ENCODE results near the gene AANAT. TPM values are rescaled to one million over a fixed set of nuclear protein-coding genes. Genes with fewer than 3 reads are reported as not detected.

Gene AANAT
- 0.05 TPM in 1 of 2 replicates, not detected in the other for total RNA-seq (2014; rRNA removed; shearing (Covaris generic))
- polyA plus RNA-seq (2015; cell fraction: cytosol; rRNA removed) = not detected in 2 replicates
- not detected in 2 replicates for polyA plus RNA-seq (2015; cell fraction: nucleus; rRNA removed)

DNA sequence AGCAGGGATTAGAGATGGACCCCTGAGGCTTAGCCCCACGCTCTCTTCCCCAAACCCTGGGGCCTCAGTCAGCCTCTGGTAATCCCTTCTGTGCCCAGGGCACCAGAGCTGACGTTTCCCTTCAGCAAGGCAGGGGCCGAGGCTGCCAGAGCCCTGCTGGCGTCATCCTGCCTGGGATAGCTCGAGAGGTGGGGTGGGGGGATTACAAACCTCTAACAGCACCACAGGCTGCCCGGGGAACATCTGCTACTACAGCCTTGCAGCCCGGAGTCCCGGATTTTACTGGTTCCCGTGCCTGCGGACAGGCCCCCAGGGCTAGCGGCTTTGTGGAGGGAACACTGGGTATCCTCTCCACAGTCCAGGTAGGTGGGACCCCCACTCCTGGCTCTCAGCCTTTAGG is at the start of gene AANAT:
Gene AANAT (plus strand): TSS at position 238 of the 400 bp plus-strand sequence. CDS start 1,144 bp downstream, outside the sequence.
- DNase-seq (ENCODE audit: low read depth) = no peak

DNA sequence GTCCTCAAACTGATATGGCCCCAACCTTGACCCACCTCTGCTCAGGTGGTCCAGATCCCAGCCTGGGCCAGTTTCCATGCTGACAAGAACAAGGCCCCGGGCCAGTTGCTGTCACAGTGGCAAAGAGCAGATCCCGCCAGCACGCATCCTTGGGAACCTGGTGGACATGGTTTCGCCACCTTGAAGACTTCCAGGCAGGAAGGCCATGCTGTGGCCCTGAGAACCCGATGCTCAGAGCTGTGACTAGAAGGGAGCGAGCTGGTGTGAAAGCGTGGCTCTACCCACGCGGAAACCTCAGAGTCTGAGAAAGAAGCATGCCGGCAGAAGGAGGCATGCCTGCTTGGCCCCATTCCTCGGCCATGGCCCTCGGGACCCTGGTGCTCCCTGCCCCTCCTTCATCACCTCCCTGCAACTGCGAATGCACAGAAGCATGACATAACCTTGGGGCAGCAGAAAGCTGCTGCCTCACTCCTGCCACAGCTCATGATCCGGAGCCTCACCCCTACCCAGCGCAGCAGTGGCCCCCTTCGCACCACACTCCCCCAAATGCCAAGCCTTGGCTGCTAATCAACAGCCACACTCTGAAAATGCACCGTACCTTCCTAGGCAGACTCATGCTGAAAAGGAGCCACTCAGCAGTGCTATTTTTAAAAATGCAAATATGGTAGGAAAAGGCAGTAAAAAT is 47.7 kb upstream of the AANAT start:
- no peak for DNase-seq (ENCODE audit: low read depth)

DNA sequence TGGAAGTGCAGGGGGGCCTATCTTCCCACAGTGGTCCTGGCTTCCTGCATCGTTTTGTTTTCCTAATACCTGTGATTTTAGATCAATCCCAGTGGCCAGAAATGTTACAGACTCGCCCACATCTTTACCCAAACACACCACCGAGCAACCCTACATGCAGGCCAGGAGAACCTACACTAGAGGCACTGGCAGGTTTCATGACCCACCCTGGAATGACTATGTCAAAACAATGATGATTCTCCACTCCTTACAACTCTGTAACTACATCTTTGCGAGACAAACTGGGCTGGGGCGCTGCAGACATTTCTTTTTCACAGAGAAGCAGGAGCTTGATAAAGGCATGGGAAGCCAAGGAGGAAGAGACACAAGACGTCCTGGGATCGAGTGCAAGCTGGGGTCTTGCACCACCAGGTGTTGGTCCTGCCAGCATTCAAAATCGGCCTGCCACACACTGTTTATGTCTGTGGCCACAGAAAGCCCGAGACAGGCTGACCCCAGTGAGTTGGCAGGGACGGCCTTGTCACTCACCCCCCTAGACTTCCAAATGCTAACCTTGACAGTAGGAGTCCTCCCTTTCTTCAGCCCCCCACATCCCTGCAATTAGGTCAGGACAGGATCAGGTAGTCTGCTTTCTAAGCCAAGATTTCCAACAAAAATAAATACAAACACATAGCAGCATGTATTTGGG is 46.9 kb upstream of the AANAT start:
- DNase-seq (ENCODE audit: low read depth) = no peak

DNA sequence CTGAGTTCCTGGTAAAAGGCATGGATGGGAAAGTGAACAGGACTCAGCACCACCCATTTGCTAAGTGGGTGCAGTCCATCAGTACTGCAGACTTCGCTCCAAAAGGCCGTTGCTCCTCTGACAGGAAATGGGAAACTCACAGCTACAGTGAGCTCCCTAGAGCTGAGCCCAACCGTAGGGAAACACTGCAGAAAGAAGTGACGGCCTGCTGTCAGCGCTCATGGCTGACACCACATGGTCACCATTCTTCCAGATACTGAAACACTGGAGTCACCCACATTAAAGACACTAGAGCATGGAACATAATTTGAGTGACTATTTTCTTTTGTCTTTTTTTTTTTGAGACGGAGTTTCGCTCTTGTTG is 46.4 kb upstream of the AANAT start:
- no peak for DNase-seq (ENCODE audit: low read depth)

DNA sequence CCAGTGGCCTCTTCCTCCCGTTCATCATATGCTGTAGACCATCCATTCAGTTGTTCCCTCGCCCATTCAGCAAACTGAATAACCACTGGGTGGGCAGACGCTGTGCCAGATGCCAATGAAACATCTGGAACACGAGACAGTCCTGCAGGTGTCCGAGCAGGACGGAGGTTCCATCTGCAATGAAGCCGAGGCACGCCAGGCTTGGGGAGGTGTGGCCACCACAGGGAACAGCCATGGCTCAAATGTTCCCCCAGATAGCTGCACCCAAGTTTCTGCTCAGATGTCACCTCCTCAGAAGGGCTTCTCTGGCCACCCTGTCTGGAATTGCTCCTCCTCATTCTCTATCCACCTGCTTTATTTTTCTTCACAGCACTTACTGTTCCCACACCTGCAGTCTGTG is 45.0 kb upstream of the AANAT start:
- no peak for DNase-seq (ENCODE audit: low read depth)

DNA sequence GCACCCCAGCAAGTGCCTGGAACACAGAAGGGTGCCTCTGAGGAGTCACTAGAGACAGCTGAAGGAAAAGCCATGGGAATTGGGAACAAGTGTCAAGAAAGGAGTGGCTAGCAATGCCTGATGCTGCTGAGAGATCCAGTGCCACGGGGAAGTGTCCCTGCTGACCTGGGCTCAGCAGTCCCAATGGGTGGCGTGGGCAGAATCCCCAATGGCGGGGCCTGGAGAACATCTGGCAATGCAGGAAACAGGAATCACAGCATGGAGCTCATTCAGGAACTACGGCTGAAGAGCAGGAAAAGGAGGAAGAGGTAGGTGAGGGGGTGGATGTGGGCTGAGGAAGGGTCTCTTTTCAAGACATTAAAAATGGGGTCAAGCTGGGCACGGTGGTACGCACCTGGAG is 44.5 kb upstream of the AANAT start:
- DNase-seq (ENCODE audit: low read depth) = no peak

DNA sequence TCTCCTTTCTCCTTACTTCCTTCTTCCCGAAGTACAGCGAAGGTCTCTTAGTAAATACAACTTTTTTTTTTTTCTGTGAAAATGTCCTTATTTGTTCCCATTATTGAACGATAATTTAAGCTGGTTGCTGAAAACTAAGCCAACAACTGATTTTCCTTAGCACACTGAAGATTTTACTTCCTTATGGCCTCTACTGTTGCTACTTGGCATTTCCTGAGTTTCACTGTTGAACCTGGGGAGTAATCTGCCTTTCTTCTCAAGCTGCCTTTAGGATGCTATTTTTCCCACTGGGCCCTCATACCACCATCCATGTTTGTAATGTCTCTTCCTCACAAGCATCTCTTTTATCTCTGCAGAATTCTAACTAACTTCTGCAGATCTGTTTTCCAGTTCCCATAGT is 40.5 kb upstream of the AANAT start:
- DNase-seq (ENCODE audit: low read depth) = no peak

DNA sequence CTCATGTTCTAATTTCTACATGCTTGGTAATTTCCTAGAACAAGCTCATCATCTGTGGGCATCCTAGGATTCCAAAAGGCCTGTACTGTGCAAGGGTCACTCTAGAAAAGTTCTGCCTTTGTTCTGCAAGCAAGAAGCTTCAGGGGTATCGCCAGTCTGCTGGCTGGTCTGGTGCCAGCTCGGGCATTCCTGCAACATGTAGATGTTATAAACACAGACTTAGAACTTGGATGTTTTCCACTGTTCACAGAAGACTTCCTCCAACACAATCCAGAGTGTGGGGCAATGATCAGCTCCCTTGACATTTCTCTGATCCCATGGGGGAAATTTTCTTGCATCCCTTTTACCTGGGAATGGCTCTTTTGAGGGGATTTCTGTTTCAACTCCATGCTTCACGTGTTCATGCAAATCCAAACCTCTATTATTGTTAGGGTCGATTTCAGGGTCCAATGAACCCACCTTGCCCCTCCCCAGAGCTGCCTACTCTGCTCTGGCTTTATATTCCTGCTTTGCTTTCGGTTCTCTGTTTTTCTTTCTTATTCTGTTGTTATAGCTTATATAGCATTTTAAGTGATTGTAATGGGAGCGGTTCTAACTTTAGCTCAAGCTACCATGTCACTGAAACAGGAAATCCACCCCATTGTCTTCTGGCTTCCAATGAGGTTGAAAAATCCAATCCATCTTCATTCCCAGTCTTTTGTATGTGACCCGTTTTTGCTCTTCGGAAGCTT is 39.7 kb upstream of the AANAT start:
- no peak for DNase-seq (ENCODE audit: low read depth)

DNA sequence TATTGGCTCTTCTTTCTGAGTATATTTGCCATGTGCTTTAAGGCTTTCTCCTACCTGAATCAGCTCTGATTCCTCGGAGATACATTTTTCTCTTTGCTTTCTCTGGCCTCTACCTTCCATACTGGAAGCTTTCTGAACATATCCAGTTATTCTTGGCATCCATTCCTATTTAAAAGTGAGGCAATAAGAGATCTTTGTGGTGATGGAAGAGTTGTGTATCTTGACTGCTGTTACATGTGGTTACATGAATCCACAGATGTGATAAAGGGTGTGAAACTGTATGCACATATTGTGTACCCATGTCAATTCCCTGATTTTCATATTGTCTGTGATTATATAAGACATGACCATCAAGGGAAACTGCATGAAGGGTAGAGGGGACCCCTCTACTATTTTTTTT is 38.9 kb upstream of the AANAT start:
- DNase-seq (ENCODE audit: low read depth) = no peak

DNA sequence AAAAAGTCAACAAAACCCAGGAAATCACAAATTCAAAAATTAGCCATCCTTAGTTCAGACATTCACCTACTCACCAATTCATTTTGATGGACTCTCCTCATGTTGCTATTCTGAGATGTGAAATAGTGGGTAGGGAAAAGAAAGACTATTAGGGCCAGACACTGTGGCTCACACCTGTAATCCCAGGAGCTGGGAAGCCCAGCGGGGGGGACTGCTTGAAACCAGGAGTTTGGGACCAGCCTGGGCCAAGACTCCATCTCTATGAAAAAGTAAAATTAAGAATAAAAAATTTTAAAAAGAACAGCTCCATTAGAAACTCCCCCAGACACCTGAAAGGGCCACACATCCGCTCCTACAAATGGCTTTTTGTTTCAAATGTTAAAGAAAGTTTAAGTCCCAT is 35.9 kb upstream of the AANAT start:
- DNase-seq (ENCODE audit: low read depth) = no peak

DNA sequence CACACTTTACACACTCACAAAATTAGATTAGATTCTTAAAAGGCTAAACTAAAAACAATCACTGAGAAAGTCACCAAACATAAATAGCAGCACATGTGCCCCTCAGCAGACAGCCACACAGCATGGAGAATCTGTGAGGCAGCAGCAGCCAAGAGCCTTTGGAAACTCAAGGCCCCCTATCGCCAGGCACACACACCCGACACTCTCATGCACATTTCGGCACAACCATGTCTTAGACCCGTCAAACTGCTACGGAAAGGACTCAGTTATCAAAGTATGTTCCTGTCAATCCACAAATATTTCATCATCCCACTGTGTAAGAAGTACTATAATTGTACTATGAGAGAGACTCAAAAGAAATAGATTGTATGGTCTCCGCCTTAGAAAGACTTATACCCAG is 35.4 kb upstream of the AANAT start:
- no peak for DNase-seq (ENCODE audit: low read depth)

DNA sequence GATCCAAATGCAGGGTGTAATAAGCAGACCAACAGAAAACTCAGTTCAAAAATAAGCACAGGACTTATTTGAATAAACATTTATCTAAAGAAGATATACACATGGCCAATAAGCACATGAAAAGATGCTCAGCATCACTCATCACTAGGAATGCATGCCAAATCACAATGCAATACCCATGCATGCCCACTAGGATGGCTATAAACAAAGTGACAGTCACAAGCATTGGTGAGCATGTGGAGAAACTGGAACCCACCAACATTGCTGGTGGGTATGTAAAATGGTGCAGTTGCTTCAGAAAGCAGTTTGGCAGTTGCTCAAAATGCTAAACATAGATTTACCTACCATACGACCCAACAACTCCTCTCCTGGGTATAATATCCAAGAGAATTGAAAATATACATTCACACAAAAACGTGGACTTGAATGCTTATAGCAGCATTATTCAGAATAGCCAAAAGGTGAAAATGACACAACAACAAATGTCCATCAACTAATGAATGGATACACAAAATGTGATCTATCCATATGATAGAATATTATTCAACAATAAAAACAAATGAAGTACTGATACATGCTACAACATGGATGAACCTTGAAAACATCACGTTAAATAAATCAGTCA is 34.6 kb upstream of the AANAT start:
- DNase-seq (ENCODE audit: low read depth) = no peak

DNA sequence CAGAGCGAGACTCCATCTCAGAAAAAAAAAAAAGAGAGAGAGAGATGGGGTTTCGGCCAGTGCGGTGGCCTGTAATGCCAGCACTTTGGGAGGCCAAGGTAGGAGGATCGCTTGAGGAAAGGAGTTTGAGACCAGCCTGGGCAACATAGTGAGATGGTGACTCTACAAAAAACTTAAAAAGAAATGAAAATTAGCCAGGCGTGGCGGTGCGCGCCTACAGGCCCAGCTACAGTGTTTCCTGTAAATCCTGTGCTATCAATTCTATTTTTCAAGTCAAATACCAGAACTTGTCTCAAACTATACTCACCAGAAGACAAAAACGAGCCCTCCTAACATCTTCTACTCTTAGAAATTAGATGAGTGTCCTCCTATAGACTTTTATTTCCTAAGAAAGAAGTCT is 33.7 kb upstream of the AANAT start:
- DNase-seq (ENCODE audit: low read depth) = no peak

DNA sequence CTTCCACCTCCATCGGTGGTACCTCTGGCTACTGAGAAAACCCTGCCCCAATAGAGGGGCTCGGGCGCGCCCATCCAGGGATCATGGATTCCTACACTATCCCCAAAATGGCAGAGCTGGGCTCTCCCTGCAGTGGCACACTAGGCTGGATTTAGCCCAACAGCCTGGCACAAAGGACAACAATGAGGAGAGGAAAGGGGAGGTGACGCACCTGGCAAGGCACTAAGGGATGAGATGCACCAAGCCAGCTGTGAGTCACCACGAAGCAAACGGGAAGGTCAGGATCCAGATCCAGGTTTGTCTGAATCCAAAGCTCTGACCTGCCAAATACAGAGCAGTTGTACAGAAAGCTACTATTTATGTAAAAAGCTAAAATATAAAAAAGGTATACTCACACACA is 32.5 kb upstream of the AANAT start:
- DNase-seq (ENCODE audit: low read depth) = no peak

DNA sequence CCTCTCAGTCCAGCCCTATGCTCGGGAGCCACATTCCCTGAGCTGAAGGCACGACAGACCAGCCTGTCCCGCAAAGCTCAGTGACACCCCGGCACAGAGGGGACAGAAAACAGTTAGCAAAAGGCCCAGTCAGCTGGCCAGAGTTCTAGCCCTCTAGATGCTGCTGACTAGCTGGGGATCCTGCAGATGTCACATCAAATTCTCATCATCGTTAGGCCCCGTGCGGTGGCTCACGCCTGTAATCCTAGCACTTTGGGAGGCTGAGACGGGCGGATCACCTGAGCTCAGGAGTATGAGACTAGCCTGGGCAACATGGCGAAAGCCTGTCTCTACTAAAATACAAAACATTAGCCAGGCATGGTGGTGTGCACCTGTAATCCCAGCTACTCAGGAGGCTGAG is 31.7 kb upstream of the AANAT start:
- DNase-seq (ENCODE audit: low read depth) = no peak

DNA sequence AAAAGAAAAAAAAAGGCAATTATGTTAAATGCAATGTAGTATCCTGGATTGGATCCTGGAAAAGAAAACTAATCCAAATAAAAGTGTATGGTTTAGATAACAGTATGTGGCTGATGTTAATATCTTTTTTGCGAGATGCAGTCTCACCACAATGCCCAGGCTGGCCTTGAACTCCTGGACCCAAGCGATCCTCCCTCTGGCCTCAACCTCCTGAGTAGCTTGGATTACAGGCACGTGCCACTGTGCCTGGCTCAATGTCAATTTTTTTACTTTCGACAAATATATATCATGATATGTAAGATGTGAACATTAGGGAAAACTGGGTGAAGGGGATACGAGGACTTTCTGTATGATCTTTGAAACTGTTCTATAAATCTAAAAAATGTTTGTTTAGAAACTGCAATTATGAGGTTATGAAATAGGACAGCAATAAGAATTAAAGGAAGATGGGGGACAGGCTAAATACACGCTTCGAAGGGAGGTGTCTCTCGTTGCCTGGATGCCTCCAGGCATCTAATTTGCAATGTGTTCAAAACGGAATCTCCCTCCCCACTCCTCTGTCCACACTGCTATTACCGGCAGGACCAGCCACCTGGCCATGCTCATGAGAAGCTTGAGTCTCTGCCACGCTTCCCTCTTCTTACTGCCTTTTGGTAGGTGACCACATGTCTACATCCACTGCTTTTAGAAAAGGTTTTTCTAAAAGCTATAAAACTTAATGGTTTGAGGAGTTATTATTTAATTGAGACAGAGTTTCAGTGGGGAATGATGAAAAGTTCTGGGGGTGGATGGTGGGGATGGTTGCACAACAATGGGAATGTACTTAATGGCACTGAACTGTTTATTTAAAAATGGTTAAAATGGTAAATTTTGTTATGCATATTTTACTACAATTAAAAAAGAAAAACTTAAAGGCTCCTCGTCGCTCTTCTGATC is 29.7 kb upstream of the AANAT start:
- no peak for DNase-seq (ENCODE audit: low read depth)

DNA sequence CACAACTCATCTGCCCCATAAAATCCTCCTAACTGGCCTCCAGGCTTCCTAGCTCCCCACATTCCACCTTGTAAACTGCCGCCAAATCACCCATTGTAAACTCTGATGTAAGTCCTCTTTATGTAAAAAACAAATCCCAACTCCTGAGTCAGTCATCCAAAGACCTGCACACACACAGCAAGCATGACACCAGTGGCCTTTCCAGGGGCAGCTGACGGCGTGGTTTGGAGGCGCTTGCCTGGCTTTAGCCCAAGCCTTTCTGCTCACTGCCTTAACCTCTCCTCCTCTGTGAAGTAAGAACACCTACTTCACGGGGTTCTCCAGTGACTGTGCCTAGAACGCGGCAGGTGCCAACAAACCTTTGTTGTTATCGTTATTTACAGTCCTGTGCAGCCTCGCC is 28.5 kb upstream of the AANAT start:
- no peak for DNase-seq (ENCODE audit: low read depth)

DNA sequence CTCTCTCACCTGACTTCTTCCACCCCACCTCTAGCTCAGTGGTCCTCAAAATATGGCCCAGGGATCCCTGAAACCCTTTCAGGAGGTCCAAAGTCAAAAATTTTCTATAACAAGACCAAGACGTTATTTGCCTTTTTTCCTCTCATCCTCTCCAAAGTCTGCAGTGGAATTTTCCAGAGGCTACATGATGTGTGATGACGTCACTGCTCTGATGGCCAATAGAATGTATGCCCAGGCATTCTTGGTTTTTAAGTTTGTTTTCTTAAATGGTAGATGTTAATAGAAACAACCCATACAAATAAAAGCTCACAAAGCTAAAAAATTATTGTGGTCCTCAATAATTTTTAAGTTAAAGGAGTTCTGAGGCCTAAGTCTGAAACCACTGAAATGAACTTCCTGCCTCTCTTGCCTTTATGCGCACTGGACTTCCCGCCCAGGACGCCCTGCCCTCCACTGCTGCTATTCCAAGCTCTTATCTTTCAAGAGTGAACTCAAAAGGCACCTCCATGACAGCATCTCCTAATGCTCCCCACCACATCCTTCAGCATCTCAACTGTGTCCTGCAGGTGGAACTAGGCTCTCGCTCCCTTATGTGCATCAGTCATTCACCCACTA is 28.0 kb upstream of the AANAT start:
- no peak for DNase-seq (ENCODE audit: low read depth)

DNA sequence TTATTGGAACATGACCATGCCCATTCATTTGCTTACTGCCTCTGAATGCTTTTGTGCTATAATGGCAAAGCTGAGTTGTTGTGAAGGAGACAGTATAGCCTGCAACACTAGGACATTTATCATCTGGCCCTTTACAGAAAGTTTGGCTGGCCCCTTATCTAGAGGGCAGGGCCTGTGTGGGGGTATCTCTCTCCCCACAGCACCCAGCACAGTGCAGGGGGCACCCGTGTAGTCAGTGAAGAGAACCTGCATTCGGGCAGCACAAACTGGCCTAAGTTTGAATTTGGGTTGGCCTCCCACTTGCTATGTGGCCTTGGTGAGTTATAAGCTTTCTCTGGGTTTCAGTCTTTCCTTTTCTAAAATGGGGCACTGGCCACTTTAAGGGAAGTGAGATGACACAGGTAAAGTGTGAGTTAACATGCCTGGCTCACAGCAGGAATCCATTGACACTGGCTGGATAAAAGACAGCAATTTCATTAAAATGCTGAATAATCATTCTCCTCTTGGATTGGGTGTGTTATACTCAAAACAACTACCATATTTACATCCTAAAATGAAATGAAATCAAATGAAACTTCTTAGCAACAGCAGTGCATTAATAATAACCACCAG is 26.5 kb upstream of the AANAT start:
- DNase-seq (ENCODE audit: low read depth) = no peak
